Measurements from ENCODE around the gene LRRC55. TPM values are rescaled to one million over a fixed set of nuclear protein-coding genes. Genes with fewer than 3 reads are reported as not detected.

Gene LRRC55
- total RNA-seq, 4 donors from 2014 or later: 0.09 to 0.32 TPM; not detected in 2

DNA sequence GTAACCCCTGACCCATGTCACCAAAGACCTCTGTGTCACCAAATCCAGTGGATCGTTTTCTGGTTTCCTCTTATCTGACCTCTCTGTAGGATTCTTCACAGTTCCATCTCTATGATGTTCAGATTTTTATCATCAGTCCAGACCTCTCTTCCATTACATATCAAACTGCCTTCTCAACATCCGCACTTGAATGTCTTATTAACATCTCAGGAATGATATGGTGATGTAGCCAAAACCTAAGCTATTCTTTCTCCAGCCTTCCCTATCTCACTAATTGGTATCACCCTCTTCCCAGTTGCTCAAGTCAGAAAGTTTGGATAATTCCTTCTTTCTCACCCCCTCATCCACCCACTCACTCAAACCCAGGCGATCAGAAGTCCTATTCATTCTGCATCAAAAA, 41.8 kb downstream of the LRRC55 start:
- no peak for TF ChIP-seq POLR2A (IDR thresholded peaks at IDR 0.05)
- TF ChIP-seq, protein P1, sequence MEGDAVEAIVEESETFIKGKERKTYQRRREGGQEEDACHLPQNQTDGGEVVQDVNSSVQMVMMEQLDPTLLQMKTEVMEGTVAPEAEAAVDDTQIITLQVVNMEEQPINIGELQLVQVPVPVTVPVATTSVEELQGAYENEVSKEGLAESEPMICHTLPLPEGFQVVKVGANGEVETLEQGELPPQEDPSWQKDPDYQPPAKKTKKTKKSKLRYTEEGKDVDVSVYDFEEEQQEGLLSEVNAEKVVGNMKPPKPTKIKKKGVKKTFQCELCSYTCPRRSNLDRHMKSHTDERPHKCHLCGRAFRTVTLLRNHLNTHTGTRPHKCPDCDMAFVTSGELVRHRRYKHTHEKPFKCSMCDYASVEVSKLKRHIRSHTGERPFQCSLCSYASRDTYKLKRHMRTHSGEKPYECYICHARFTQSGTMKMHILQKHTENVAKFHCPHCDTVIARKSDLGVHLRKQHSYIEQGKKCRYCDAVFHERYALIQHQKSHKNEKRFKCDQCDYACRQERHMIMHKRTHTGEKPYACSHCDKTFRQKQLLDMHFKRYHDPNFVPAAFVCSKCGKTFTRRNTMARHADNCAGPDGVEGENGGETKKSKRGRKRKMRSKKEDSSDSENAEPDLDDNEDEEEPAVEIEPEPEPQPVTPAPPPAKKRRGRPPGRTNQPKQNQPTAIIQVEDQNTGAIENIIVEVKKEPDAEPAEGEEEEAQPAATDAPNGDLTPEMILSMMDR (IDR thresholded peaks at IDR 0.05): no peak
- Histone ChIP-seq H3K36me3 (no peaks in the 10 kb centered on the region), H3K9me3 (no peaks in the 10 kb centered on the region), H3K27me3 (peaks cover 0 to 2% (median 0%) of the 10 kb centered on the region in 4 donors), H3K4me1 (peaks cover 0 to 5% (median 4%) of the 10 kb centered on the region in 3 donors), H3K27ac (no peak overlapping the region), H3K4me3 (no peak overlapping the region)
- WGBS, 2 donors: 76 to 82% methylated on average over 3 of the region's 3 CpGs
- intact Hi-C loops (cut with DNase I): no loop called here
- no peak for DNase-seq

DNA sequence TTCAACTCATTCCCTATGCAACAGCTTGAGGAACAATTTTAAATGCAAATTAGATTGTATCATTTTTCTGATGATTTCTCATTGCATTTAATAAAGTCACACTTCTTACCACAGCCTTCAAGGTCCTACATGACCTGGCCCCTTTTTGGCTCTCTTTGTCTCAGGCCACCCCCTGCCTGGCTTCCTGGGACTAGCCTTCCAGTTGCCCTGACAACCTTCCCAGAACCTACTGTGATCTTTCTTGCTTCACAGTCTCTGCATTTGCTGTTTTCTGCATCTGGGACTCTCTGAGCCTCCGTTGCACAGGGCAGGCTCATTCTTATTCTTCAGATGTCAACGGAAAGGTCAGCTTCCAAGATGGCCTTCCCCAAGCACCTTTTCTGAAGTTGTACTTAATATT, 42.4 kb downstream of the LRRC55 start:
- Histone ChIP-seq H3K36me3 (no peaks in the 10 kb centered on the region), H3K27ac (no peak overlapping the region), H3K4me3 (no peak overlapping the region), H3K4me1 (peaks cover 0 to 4% (median under 1%) of the 10 kb centered on the region in 3 donors), H3K27me3 (peaks cover 0 to 7% (median 0%) of the 10 kb centered on the region in 4 donors), H3K9me3 (no peaks in the 10 kb centered on the region)
- WGBS, 2 donors: 75 to 78% methylated on average over 2 of the region's 2 CpGs
- no peak for DNase-seq
- intact Hi-C loops (cut with DNase I): no loop called here
- no peak for TF ChIP-seq POLR2A (IDR thresholded peaks at IDR 0.05)
- TF ChIP-seq, protein P1 (IDR thresholded peaks at IDR 0.05): no peak

DNA sequence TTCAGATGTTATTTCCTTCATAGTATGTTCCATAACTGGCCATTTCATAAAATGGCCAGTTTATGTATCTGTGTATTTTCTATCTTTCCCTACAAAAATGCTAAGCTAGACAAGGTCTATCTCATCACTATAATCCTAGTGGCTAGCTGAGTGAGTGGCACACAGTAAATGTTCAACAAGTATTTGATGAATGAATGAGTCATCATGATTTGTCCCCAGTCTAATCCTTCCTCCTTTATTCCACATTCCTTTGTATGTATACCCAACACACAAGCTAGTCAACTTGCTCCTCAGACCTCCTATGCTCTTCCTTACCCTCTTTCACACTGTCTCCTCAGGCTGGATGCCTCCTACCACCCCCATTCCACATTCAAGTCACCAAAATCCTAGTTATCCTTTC, 42.8 kb downstream of the LRRC55 start:
- Histone ChIP-seq H3K4me1 (peaks cover 0 to under 1% (median 0%) of the 10 kb centered on the region in 3 donors), H3K9me3 (no peaks in the 10 kb centered on the region), H3K36me3 (no peaks in the 10 kb centered on the region), H3K27me3 (peaks cover 0 to 7% (median 0%) of the 10 kb centered on the region in 4 donors), H3K27ac (no peak overlapping the region), H3K4me3 (no peak overlapping the region)
- intact Hi-C loops (cut with DNase I): no loop called here
- no peak for DNase-seq
- TF ChIP-seq POLR2A (IDR thresholded peaks at IDR 0.05): no peak
- TF ChIP-seq, protein P1 (IDR thresholded peaks at IDR 0.05): peak in 1 of 6 experiments; percentile 21

DNA sequence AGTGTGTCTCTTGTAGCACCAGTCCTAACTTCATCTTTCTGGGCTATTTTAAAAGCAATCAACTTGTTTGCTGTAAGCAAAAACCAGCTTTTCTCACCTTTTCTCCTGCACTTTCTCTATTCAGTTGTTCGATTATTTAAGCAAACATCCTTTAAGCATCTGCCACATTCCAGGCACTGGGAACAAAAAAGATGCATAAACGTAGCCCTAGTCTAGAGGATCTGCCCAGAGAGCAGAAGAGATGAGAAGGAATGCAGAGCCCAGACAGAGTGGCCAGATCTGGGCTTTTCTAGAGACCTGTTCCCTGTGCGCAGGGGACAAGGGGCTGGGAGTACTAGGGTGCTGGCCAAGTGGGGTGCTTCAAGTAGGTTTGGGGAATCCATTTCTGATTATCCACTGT, 46.8 kb downstream of the LRRC55 start:
- 60 to 94% methylated on average over 2 to 3 of the region's 3 CpGs for WGBS, 2 donors
- Histone ChIP-seq H3K27ac (no peak overlapping the region), H3K4me3 (no peak overlapping the region), H3K27me3 (peaks cover 0 to 40% (median 0%) of the 10 kb centered on the region in 4 donors), H3K4me1 (no peaks in the 10 kb centered on the region), H3K9me3 (no peaks in the 10 kb centered on the region), H3K36me3 (no peaks in the 10 kb centered on the region)
- TF ChIP-seq, protein P1 (IDR thresholded peaks at IDR 0.05): no peak
- TF ChIP-seq POLR2A (IDR thresholded peaks at IDR 0.05): no peak
- no peak for DNase-seq
- intact Hi-C loops (cut with DNase I): no loop called here

DNA sequence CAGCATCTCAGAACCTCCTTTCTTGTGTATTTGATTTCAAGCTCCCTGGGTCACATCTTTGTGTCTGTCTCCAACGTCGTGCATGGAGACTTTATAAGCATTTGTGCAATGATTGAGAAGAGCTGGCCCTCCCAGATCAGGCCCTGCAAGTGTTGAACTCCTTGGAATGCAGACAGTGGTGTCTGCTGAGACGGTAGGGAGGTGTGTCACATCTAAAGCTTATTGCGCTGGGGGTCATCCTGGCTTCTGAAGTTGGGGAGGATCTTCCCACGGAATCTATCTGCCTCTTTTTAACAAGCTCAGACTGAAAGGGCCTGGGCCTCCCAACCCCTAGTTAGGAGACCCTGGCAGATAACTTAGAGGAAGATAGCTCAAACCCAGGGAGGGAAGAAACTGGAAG, 48.6 kb downstream of the LRRC55 start:
- Histone ChIP-seq H3K27ac (no peak overlapping the region), H3K36me3 (no peaks in the 10 kb centered on the region), H3K4me1 (no peaks in the 10 kb centered on the region), H3K9me3 (no peaks in the 10 kb centered on the region), H3K4me3 (no peak overlapping the region), H3K27me3 (peaks cover 0 to 57% (median 0%) of the 10 kb centered on the region in 4 donors)
- DNase-seq: no peak
- TF ChIP-seq, protein P1 (IDR thresholded peaks at IDR 0.05): no peak
- TF ChIP-seq POLR2A (IDR thresholded peaks at IDR 0.05): no peak
- intact Hi-C loops (cut with DNase I): no loop called here
- WGBS, 2 donors: 50 to 78% methylated on average over 5 of the region's 5 CpGs

All from esophagus squamous epithelium (tissue), 5 donors.